HFFc6 (cell line): ENCODE measurements around the gene PIGU. TPM values are rescaled to one million over a fixed set of nuclear protein-coding genes. Genes with fewer than 3 reads are reported as not detected.

ENCODE experiments used
- DNase-seq: peaks from one replicate; pipeline ENCODE4 v3.0.0-alpha.2; 2018
- H3K27ac Mint-ChIP-seq: 2 replicates; pipeline ENCODE4 v1.8.0; 2020; ENCODE audit warnings: mild to moderate bottlenecking, mixed read lengths
- H3K27me3 Mint-ChIP-seq: 2 replicates; pipeline ENCODE4 v1.8.0; 2021; ENCODE audit warnings: mild to moderate bottlenecking, moderate library complexity, mixed read lengths; ENCODE audit not compliant: insufficient read depth
- H3K36me3 Mint-ChIP-seq: 2 replicates; pipeline ENCODE4 v1.8.0; 2021; ENCODE audit warnings: low read depth, mixed read lengths
- H3K4me1 Mint-ChIP-seq: 2 replicates; pipeline ENCODE4 v1.8.0; 2020; ENCODE audit warnings: low read depth, mixed read lengths
- H3K4me3 Mint-ChIP-seq: 2 replicates; pipeline ENCODE4 v1.8.0; 2020; ENCODE audit warnings: mild to moderate bottlenecking, moderate library complexity, mixed read lengths
- H3K9me3 Mint-ChIP-seq: 2 replicates; pipeline ENCODE4 v1.8.0; 2020; ENCODE audit warnings: mild to moderate bottlenecking, mixed read lengths
- total RNA-seq, 6 experiments: library from RNA; stranded (reverse); fragmentation: NEBNext Ultra II Directional; extraction: Animal tissue kit (Norgen Biotek cat#: 25700); gene quantifications; 2 replicates in 1 of 6; 3 replicates in 5 of 6; pipeline ENCODE4 v1.2.3, GENCODE V29; 2021
- TF ChIP-seq, protein P1 (sequence below): fragments of 200-600 bp; sonication (generic); IDR thresholded peaks from 2 replicates; pipeline ENCODE4 v1.5.0; 2021; ENCODE audit warnings: antibody characterized with exemption, mild to moderate bottlenecking

PIGU gene
- total RNA-seq, 6 experiments from 2014 or later = 22.5 to 28.9 (median 24.9) TPM

DNA sequence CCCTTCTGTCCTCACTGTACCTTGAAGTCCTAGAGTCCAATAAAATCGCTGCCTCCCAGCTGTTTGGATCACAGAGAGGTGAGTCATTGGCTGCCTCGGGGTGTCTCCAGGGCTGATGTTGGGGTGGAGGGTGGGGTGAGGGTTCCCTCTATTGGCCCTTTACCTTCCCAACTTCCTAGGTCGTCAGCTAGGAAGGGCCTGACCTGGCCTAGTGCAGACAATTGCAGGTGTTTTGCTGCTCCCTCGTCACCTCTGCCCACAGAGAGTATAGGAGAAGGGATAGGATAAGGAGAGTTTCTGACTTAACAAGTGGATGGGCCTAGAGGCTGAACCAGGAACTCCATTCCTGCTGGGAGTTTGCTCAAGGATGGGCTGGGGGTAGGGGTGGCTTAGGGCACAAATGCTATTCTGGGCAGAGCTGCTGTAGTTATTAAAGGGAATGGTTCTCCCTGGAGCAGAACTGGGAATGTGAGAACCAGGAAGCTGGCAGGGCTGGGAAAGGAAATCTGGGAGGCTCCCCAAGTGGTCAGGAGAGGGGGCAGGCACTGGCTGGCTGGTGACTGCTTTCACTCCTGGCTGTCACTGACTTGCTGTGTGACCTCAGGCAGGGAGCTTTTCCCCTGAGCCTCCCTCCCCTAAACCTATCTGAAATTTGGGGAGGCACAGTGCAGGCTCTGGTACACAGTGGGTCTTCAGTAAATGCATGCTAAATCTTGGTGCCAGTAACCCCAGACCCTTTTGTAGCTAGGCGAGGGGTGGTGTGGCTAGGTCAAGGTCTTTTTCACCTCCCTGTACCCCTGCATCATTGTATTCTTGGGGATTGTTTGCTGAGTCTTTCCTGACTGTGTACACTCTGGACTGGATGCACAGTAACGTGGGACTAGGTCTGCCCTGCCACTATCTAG, 28.8 kb upstream of the PIGU start:
- DNase-seq = peak; percentile 65
- peak overlapping the region; percentile 94 for H3K27ac Mint-ChIP-seq
- peaks cover 4% of the 10 kb centered on the region; the same call in 1 of the 2 replicates for H3K36me3 Mint-ChIP-seq
- peaks cover 52% of the 10 kb centered on the region for H3K4me1 Mint-ChIP-seq
- peak overlapping the region; percentile 96 for H3K4me3 Mint-ChIP-seq
- TF ChIP-seq, protein P1, sequence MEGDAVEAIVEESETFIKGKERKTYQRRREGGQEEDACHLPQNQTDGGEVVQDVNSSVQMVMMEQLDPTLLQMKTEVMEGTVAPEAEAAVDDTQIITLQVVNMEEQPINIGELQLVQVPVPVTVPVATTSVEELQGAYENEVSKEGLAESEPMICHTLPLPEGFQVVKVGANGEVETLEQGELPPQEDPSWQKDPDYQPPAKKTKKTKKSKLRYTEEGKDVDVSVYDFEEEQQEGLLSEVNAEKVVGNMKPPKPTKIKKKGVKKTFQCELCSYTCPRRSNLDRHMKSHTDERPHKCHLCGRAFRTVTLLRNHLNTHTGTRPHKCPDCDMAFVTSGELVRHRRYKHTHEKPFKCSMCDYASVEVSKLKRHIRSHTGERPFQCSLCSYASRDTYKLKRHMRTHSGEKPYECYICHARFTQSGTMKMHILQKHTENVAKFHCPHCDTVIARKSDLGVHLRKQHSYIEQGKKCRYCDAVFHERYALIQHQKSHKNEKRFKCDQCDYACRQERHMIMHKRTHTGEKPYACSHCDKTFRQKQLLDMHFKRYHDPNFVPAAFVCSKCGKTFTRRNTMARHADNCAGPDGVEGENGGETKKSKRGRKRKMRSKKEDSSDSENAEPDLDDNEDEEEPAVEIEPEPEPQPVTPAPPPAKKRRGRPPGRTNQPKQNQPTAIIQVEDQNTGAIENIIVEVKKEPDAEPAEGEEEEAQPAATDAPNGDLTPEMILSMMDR = peak; percentile 64
- no peaks in the 10 kb centered on the region for H3K9me3 Mint-ChIP-seq
- peaks cover 10% of the 10 kb centered on the region for H3K27me3 Mint-ChIP-seq

DNA sequence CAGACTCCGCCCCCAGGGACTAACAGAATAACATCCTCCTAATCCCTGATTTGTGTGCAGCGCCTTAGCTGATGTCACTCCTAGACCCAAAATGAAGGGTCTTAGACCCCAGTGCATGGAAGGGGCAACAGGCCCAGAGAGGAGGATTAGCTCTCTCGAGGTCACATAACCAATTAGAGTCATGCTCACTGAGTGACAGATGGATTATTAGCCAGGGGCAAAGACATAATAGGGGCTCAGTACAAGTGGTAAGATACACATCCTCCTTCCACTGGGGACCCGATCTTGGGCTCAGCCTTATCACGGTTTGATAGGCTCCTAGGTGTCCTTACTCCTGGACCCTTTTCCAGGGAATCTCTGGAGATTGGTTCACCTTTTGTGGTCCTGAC, 28.1 kb upstream of the PIGU start:
- H3K36me3 Mint-ChIP-seq = no peaks in the 10 kb centered on the region
- H3K27me3 Mint-ChIP-seq = peaks cover 11% of the 10 kb centered on the region
- peaks cover 45% of the 10 kb centered on the region for H3K4me1 Mint-ChIP-seq
- H3K9me3 Mint-ChIP-seq = no peaks in the 10 kb centered on the region
- TF ChIP-seq, protein P1 = no peak
- no peak for DNase-seq
- H3K4me3 Mint-ChIP-seq = peak overlapping the region; percentile 96
- H3K27ac Mint-ChIP-seq = peak overlapping the region; percentile 94

DNA sequence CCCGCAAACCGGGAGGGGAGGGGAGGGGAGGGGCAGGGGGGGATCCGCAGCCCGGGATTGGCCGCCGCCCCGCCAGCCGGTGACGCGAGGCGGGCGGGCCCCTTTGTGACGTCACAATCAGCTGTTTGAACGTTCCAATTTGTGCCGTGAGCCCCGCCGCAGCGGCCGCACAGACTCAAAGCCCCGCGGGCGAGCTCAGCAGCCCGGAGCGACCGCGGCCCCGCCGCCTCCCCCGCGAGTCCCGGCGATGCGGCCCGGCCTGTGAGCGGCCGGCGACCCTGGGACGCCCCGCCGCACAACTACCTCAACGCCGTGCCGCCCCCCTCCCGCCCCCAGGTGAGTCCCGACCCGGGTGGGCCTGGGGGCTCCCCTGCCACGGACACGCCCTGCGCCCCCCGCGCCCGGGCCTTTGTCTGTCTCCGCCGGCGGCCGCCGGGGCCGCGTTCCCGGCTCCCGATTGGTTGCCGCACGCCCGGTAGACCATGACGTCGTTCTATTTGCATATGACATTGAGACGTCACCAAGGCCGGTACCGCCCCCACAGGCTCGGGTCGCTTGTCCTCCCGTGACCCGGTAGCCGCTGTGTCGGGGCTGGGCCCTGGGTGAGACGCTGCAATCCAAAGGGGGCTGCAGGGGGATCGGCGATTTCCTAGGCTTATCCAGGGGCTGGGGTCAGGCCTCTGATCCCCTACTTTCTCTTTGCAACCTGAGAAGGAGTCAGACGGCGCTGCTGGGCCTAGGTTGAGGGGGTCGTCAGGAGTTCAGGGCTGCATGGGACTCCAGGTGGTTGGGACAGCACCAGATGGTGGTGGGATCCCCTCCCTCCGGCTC, 27.5 kb upstream of the PIGU start, which contains the start of gene TP53INP2:
TSS of gene TP53INP2 (plus strand) at position 168 of the 831 bp plus-strand sequence. CDS start 4,396 bp downstream, outside the sequence.
- Mint-ChIP-seq H3K36me3 (no peaks in the 10 kb centered on the region), H3K9me3 (no peaks in the 10 kb centered on the region), H3K4me1 (peaks cover 45% of the 10 kb centered on the region), H3K27ac (peak within 1 kb of the TSS; percentile 94), H3K4me3 (peak within 1 kb of the TSS; percentile 96), H3K27me3 (peaks cover 11% of the 10 kb centered on the region)
- TF ChIP-seq, protein P1 = no peak
- DNase-seq = peak; percentile 75

DNA sequence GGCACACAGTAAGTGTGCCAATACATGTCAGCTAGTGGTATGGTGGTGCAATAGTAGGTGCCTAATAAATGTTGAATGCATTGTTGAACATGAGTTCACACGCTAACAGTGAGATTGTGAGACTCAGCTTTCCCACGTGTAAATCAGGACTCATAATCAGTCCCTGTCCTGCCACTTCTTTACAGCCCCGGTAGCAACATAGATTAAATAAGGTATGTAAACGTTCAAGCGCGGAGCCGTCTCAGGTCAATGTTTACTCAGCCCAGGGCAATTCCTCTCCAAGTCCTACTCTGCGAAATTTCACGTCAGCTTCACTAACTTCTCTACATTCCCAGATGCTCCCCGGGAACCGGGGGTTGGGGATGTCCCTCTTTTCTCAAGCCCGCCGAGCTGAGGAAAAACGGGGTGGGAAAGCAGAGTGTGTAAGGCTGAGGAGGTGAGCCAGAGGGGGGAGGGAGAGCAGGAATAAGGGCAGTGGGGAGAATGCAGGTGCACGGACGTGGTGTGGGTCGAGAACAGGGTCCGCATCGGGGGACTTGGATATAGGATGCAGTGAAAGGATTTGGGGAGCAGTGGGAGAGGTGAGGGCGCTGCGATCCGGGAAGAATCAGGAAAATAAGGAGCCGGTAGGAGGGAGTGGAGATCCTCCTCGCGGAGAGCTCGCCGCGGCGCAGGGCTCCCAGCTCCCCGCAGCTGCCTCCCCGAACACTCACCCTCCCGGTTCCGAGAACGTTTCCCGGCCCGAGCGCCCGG, 26.7 kb upstream of the PIGU start:
- TF ChIP-seq, protein P1 = no peak
- Mint-ChIP-seq H3K27ac (peak overlapping the region; percentile 94), H3K4me3 (peak overlapping the region; percentile 96), H3K36me3 (no peaks in the 10 kb centered on the region), H3K4me1 (peaks cover 42% of the 10 kb centered on the region), H3K9me3 (no peaks in the 10 kb centered on the region), H3K27me3 (peaks cover 11% of the 10 kb centered on the region)
- no peak for DNase-seq

DNA sequence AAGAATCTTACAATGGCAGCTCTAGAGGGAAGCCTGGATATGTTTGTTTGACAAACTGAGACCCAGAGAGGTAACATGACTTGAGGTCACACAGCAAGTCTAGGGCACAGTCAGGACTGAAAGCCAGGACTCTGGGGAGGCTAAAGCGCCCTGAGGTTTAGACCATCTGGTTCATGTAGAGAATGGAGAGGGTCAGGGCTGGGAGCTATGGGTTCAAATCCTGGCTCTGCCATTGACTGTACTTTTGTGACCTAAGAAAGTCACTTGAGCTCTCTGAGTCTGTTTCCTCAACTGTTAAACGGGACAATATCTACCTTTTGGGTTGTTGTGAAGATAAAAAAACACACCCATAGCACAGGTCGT, 26.1 kb upstream of the PIGU start:
- H3K9me3 Mint-ChIP-seq = no peaks in the 10 kb centered on the region
- H3K27ac Mint-ChIP-seq = peak overlapping the region; percentile 94; the same call in 1 of the 2 replicates
- H3K4me1 Mint-ChIP-seq = peaks cover 36% of the 10 kb centered on the region
- no peaks in the 10 kb centered on the region for H3K36me3 Mint-ChIP-seq
- H3K27me3 Mint-ChIP-seq = peaks cover 11% of the 10 kb centered on the region
- no peak for DNase-seq
- H3K4me3 Mint-ChIP-seq = peak overlapping the region; percentile 96
- TF ChIP-seq, protein P1 = no peak
